ENCODE results near the gene DOCK3.
A peak's percentile ranks its signal among the peaks of the same experiment; 100 is the strongest.

DOCK3 gene

GRCh38 chr3:51401735-51402134, 727.0 kb downstream of the DOCK3 start:
- peak in 1 of 2 experiments; percentile 84 for DNase-seq (ENCODE audit: low read depth in 1 of 2, low spot score in 1 of 2)
- Histone ChIP-seq H3K4me3 (replicated peaks; ENCODE audit: insufficient read depth, low read length) (no peak overlapping the region), H3K27ac (replicated peaks) (peak overlapping the region; percentile 64), H3K27me3 (ENCODE audit: insufficient read depth, poor library complexity, severe bottlenecking) (no peaks in the 10 kb centered on the region)
- no peak for TF ChIP-seq POLR2AphosphoS5 (IDR thresholded peaks at IDR 0.05; ENCODE audit: low read depth)

GRCh38 chr3:51403675-51404074, 728.9 kb downstream of the DOCK3 start:
- TF ChIP-seq SPI1 (IDR thresholded peaks at IDR 0.05; ENCODE audit: borderline replicate concordance, low read depth) (no peak), POLR2AphosphoS5 (IDR thresholded peaks at IDR 0.05; ENCODE audit: low read depth) (no peak), REST (IDR thresholded peaks at IDR 0.05; ENCODE audit: insufficient replicate concordance, low read depth) (no peak), CTCF (IDR thresholded peaks at IDR 0.05; ENCODE audit: insufficient read depth, low read length) (no peak), GABPA (IDR thresholded peaks at IDR 0.05; ENCODE audit: low read depth) (no peak)
- DNase-seq (ENCODE audit: low read depth in 1 of 2, low spot score in 1 of 2), result no peak
- Histone ChIP-seq H3K27ac (replicated peaks) (no peak overlapping the region), H3K4me3 (replicated peaks; ENCODE audit: insufficient read depth, low read length) (no peak overlapping the region), H3K27me3 (ENCODE audit: insufficient read depth, poor library complexity, severe bottlenecking) (no peaks in the 10 kb centered on the region)

- TF ChIP-seq REST (IDR thresholded peaks at IDR 0.05; ENCODE audit: insufficient replicate concordance, low read depth), result no peak
- TF ChIP-seq GABPA (IDR thresholded peaks at IDR 0.05; ENCODE audit: low read depth), result no peak
- Histone ChIP-seq H3K4me3 (replicated peaks; ENCODE audit: insufficient read depth, low read length) (no peak overlapping the region), H3K27me3 (ENCODE audit: insufficient read depth, poor library complexity, severe bottlenecking) (no peaks in the 10 kb centered on the region), H3K27ac (replicated peaks) (no peak overlapping the region)
- DNase-seq (ENCODE audit: low read depth in 1 of 2, low spot score in 1 of 2), result no peak
These were observed 733.3 kb downstream of the DOCK3 start for GRCh38 chr3:51408021-51408420.

GRCh38 chr3:51408813-51409212, 734.1 kb downstream of the DOCK3 start:
- no peak overlapping the region for H3K27ac ChIP-seq (replicated peaks)
- TF ChIP-seq GABPA (IDR thresholded peaks at IDR 0.05; ENCODE audit: low read depth), result no peak
- TF ChIP-seq REST (IDR thresholded peaks at IDR 0.05; ENCODE audit: insufficient replicate concordance, low read depth), result no peak
- TF ChIP-seq POLR2AphosphoS5 (IDR thresholded peaks at IDR 0.05; ENCODE audit: low read depth), result no peak
- TF ChIP-seq CTCF (IDR thresholded peaks at IDR 0.05; ENCODE audit: insufficient read depth, low read length), result no peak
- no peak for TF ChIP-seq SPI1 (IDR thresholded peaks at IDR 0.05; ENCODE audit: borderline replicate concordance, low read depth)
- DNase-seq (ENCODE audit: low read depth in 1 of 2, low spot score in 1 of 2), result no peak
- H3K27me3 ChIP-seq (ENCODE audit: insufficient read depth, poor library complexity, severe bottlenecking), result no peaks in the 10 kb centered on the region
- H3K4me3 ChIP-seq (replicated peaks; ENCODE audit: insufficient read depth, low read length), result no peak overlapping the region

Data from HL-60 (cell line).